ENCODE measurements around the gene DESI2. TPM values are rescaled to one million over a fixed set of nuclear protein-coding genes. Genes with fewer than 3 reads are reported as not detected.

DESI2 gene
- total RNA-seq, 1 experiment from 2014 or later, result 53.9 TPM

DNA sequence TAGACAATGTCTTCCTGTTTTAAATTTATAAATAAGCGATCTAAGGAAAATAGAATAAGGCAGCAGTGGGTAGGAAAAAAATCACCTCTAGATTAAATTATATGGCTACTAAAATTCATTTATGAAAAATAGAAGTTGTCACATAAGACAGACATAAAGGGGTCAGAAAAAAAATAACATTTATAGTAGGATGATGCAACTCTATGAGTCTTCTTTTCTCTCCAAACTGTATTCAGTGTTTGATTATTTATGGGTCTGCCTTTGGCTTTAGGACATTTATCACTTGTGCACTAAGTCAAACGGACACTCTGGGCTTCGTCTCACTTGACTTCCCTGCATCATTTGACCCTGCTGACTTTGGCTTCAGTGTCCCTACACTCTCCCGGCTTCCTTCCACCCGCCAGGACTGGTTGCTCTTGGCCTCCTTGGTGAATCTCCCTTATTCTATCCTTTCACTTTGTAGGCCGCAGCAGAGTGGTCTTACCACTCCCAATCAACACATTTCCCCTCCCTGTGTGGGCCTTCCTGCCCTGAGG lies 47.0 kb upstream of the DESI2 start:
- no peaks in the 10 kb centered on the region for H3K4me1 ChIP-seq (ENCODE audit: control insufficient read depth, insufficient read depth, low read length)
- intact Hi-C loops (cut with micrococcal nuclease; ENCODE audit: unreplicated experiment), result no loop called here
- in situ Hi-C loops (cut with HindIII; ENCODE audit: low pct_unique_long_range_greater_than_20kb, low sequenced_read_pairs), result no loop called here
- no peak overlapping the region for H3K27ac ChIP-seq (ENCODE audit: low read length)
- H3K4me3 ChIP-seq (ENCODE audit: low read depth in 2 of 2, low read length in 2 of 2), result no peak overlapping the region
- no peaks in the 10 kb centered on the region for H3K36me3 ChIP-seq (ENCODE audit: control insufficient read depth, insufficient read depth, low read length)
- BruUV-seq (replicated peaks), result no TSS peak
- ChIA-PET POLR2A (interaction anchor here (0.6 to 1.0 kb wide), 2 partner anchors 18 to 230 kb away, joined by 3 to 4 read pairs; partner anchors contain the start of gene COX20), CTCF (no interaction called here)
- no peaks in the 10 kb centered on the region for H3K27me3 ChIP-seq (ENCODE audit: control insufficient read depth, insufficient read depth, low read length)
- no peak for ATAC-seq
- TF ChIP-seq POLR2AphosphoS5 (IDR thresholded peaks at IDR 0.05; ENCODE audit: low read depth, low read length) (no peak), SIN3A (IDR thresholded peaks at IDR 0.05; ENCODE audit: borderline replicate concordance, insufficient read depth, low read depth, low read length) (no peak)
- no peak for DNase-seq (ENCODE audit: low read depth, low spot score)
- no peaks in the 10 kb centered on the region for H3K9me3 ChIP-seq (ENCODE audit: control insufficient read depth, insufficient read depth, low read depth, low read length)

DNA sequence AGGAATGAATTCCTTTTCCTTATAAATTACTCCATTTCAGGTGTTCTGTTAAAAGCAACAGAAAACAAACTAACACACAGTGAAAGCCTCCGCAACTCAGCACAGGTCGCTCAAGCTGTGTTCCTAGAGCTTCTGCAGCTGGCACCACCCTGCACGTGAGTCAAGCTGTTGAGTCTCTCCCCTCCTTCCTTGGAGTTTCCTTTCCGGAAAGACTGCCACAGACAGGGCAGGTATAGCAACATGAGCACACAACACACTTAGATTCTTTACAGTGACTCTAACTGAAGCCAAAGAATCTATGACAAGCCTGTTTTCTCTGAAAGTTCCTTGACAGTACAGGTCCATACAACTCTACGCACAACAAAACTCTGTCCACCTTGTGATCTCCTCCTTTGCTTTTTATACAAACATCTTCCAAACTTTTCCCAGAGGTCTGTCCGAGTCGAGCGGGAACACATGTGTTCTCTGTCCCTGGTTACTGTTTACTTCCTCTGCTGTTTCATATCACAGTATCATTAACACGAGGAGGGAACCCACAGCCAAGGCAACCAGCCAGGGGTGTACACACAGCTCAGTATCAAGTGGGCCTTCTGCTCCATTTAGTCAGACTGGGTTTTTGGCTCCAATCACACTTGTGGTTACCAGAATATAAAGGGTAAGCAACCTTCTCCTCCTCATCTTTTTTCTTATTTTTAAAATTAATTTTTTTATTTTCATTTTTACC lies 38.7 kb upstream of the DESI2 start:
- DNase-seq (ENCODE audit: low read depth, low spot score) (no peak), ATAC-seq (0 out of 2 replicates have a peak, but pooled peaks have one; percentile 53)
- no TSS peak for BruUV-seq (replicated peaks)
- Histone ChIP-seq H3K4me1 (ENCODE audit: control insufficient read depth, insufficient read depth, low read length) (no peaks in the 10 kb centered on the region), H3K9me3 (ENCODE audit: control insufficient read depth, insufficient read depth, low read depth, low read length) (no peaks in the 10 kb centered on the region), H3K27ac (ENCODE audit: low read length) (no peak overlapping the region), H3K36me3 (ENCODE audit: control insufficient read depth, insufficient read depth, low read length) (no peaks in the 10 kb centered on the region), H3K4me3 (ENCODE audit: low read depth in 2 of 2, low read length in 2 of 2) (no peak overlapping the region), H3K27me3 (ENCODE audit: control insufficient read depth, insufficient read depth, low read length) (0 out of 2 replicates have a peak, but pooled peaks cover 3% of the 10 kb centered on the region)
- TF ChIP-seq, protein P1, sequence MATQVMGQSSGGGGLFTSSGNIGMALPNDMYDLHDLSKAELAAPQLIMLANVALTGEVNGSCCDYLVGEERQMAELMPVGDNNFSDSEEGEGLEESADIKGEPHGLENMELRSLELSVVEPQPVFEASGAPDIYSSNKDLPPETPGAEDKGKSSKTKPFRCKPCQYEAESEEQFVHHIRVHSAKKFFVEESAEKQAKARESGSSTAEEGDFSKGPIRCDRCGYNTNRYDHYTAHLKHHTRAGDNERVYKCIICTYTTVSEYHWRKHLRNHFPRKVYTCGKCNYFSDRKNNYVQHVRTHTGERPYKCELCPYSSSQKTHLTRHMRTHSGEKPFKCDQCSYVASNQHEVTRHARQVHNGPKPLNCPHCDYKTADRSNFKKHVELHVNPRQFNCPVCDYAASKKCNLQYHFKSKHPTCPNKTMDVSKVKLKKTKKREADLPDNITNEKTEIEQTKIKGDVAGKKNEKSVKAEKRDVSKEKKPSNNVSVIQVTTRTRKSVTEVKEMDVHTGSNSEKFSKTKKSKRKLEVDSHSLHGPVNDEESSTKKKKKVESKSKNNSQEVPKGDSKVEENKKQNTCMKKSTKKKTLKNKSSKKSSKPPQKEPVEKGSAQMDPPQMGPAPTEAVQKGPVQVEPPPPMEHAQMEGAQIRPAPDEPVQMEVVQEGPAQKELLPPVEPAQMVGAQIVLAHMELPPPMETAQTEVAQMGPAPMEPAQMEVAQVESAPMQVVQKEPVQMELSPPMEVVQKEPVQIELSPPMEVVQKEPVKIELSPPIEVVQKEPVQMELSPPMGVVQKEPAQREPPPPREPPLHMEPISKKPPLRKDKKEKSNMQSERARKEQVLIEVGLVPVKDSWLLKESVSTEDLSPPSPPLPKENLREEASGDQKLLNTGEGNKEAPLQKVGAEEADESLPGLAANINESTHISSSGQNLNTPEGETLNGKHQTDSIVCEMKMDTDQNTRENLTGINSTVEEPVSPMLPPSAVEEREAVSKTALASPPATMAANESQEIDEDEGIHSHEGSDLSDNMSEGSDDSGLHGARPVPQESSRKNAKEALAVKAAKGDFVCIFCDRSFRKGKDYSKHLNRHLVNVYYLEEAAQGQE (IDR thresholded peaks at IDR 0.05; ENCODE audit: insufficient read depth in 1 of 2, low read depth in 2 of 2, low read length in 1 of 2), result no peak
- no peak for TF ChIP-seq SIN3A (IDR thresholded peaks at IDR 0.05; ENCODE audit: borderline replicate concordance, insufficient read depth, low read depth, low read length)
- TF ChIP-seq POLR2AphosphoS5 (IDR thresholded peaks at IDR 0.05; ENCODE audit: low read depth, low read length), result no peak
- ChIA-PET POLR2A (no interaction called here), CTCF (no interaction called here)
- intact Hi-C loops (cut with micrococcal nuclease; ENCODE audit: unreplicated experiment) (no loop called here), in situ Hi-C loops (cut with HindIII; ENCODE audit: low pct_unique_long_range_greater_than_20kb, low sequenced_read_pairs) (no loop called here)

DNA sequence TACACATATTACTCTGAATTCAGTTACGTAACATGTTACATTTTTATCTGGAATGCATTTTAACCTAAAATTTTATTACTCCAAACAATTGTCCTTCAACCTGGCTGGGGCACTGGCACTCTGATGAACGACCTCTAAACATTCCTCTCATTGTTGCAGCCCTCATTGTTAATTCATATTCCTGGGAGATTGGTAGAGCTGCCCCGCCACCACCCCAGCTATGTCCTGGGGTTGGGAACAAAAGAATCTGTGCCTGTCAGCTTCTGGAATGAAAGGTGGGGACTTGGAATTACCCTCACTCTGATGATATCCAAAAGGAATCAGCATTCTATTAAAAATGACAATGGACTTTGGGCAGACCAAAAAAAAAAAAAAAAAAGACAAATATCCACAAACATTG lies 38.0 kb upstream of the DESI2 start:
- POLR2A ChIA-PET, result no interaction called here

More for the DNA sequence above, 38.0 kb upstream of the DESI2 start:
- Histone ChIP-seq H3K27me3 (ENCODE audit: control insufficient read depth, insufficient read depth, low read length) (0 out of 2 replicates have a peak, but pooled peaks cover 3% of the 10 kb centered on the region), H3K4me1 (ENCODE audit: control insufficient read depth, insufficient read depth, low read length) (no peaks in the 10 kb centered on the region), H3K9me3 (ENCODE audit: control insufficient read depth, insufficient read depth, low read depth, low read length) (no peaks in the 10 kb centered on the region), H3K4me3 (ENCODE audit: low read depth in 2 of 2, low read length in 2 of 2) (no peak overlapping the region), H3K27ac (ENCODE audit: low read length) (no peak overlapping the region), H3K36me3 (ENCODE audit: control insufficient read depth, insufficient read depth, low read length) (no peaks in the 10 kb centered on the region)
- intact Hi-C loops (cut with micrococcal nuclease; ENCODE audit: unreplicated experiment) (no loop called here), in situ Hi-C loops (cut with HindIII; ENCODE audit: low pct_unique_long_range_greater_than_20kb, low sequenced_read_pairs) (no loop called here)
- CTCF ChIA-PET, result no interaction called here
- TF ChIP-seq, protein P1 (IDR thresholded peaks at IDR 0.05; ENCODE audit: insufficient read depth in 1 of 2, low read depth in 2 of 2, low read length in 1 of 2), result no peak
- TF ChIP-seq SIN3A (IDR thresholded peaks at IDR 0.05; ENCODE audit: borderline replicate concordance, insufficient read depth, low read depth, low read length), result no peak
- no peak for TF ChIP-seq POLR2AphosphoS5 (IDR thresholded peaks at IDR 0.05; ENCODE audit: low read depth, low read length)
- TF ChIP-seq TCF7L2 (IDR thresholded peaks at IDR 0.05; ENCODE audit: low read depth, low read length), result no peak
- TF ChIP-seq, protein P2, sequence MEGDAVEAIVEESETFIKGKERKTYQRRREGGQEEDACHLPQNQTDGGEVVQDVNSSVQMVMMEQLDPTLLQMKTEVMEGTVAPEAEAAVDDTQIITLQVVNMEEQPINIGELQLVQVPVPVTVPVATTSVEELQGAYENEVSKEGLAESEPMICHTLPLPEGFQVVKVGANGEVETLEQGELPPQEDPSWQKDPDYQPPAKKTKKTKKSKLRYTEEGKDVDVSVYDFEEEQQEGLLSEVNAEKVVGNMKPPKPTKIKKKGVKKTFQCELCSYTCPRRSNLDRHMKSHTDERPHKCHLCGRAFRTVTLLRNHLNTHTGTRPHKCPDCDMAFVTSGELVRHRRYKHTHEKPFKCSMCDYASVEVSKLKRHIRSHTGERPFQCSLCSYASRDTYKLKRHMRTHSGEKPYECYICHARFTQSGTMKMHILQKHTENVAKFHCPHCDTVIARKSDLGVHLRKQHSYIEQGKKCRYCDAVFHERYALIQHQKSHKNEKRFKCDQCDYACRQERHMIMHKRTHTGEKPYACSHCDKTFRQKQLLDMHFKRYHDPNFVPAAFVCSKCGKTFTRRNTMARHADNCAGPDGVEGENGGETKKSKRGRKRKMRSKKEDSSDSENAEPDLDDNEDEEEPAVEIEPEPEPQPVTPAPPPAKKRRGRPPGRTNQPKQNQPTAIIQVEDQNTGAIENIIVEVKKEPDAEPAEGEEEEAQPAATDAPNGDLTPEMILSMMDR (IDR thresholded peaks at IDR 0.05), result no peak
- ATAC-seq (no peak), DNase-seq (ENCODE audit: low read depth, low spot score) (no peak)
- no TSS peak for BruUV-seq (replicated peaks)

Data from Panc1 (cell line).